Measurements from ENCODE around the gene KAT6B. TPM values are rescaled to one million over a fixed set of nuclear protein-coding genes. Genes with fewer than 3 reads are reported as not detected.

The KAT6B gene
- total and polyA plus RNA-seq, 2 of the 8 experiments (the other 6 are each of a cell fraction or from before 2014, with no cell fraction given): 7.3 to 30.8 TPM

DNA sequence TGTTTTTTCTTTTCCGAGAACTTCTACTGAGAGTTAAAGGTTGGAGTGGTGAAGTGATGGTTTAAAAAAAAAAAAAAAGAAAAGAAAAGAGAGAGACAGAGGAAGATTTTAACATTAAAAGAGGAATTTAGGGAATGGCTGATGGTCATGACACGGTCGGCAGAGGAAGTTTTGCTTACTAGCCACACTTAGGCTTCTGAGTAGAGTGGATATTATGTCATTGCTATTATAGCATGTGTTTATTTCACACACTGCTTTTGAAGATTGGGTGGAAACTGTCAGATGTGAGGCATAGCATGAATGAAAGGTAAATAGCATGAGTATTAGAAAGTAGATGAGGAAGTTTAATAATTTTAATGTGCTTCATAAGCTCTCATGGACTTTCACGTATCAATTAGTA is 2.5 kb downstream of the KAT6B start (continued):
- TF ChIP-seq TBP (IDR thresholded peaks at IDR 0.05; ENCODE audit: low read depth, low read length) (no peak), KDM5A (IDR thresholded peaks at IDR 0.05; ENCODE audit: low read length) (no peak), KDM4A (IDR thresholded peaks at IDR 0.05; ENCODE audit: low read depth, low read length, severe bottlenecking) (no peak), CTBP2 (IDR thresholded peaks at IDR 0.05; ENCODE audit: borderline replicate concordance, insufficient read depth, insufficient read length, low read length) (no peak), TAF7 (optimal IDR thresholded peaks at IDR 0.05; ENCODE audit: borderline replicate concordance, low read depth, low read length) (no peak), POLR2A (IDR thresholded peaks at IDR 0.05; ENCODE audit: control extremely low read depth in 1 of 2, low read depth in 2 of 2, low read length in 2 of 2) (no peak), RNF2 (IDR thresholded peaks at IDR 0.05; ENCODE audit: borderline replicate concordance, low read depth, low read length, missing control alignments, poor library complexity, severe bottlenecking) (no peak), ZNF274 (IDR thresholded peaks at IDR 0.05; ENCODE audit: borderline replicate concordance, extremely low read depth, low read length) (no peak)
- TF ChIP-seq, protein P1, sequence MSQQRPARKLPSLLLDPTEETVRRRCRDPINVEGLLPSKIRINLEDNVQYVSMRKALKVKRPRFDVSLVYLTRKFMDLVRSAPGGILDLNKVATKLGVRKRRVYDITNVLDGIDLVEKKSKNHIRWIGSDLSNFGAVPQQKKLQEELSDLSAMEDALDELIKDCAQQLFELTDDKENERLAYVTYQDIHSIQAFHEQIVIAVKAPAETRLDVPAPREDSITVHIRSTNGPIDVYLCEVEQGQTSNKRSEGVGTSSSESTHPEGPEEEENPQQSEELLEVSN (IDR thresholded peaks at IDR 0.05): no peak

Data from H1 (cell line).